GM21737 (cell line): Measurements from ENCODE around the gene SLFN11.
"Not testable (repeated sequence)": the region's sequence is repeated elsewhere in the genome, so short reads cannot be mapped to it uniquely, and the experiment has no call there.

Source experiments
- ATAC-seq: cut with Tn5 transposase; IDR thresholded peaks from one replicate; pipeline ENCODE4 v1.9.1; 2021; ENCODE audit warnings: mild to moderate bottlenecking, moderate library complexity; ENCODE audit not compliant: unreplicated experiment

SLFN11 gene

DNA sequence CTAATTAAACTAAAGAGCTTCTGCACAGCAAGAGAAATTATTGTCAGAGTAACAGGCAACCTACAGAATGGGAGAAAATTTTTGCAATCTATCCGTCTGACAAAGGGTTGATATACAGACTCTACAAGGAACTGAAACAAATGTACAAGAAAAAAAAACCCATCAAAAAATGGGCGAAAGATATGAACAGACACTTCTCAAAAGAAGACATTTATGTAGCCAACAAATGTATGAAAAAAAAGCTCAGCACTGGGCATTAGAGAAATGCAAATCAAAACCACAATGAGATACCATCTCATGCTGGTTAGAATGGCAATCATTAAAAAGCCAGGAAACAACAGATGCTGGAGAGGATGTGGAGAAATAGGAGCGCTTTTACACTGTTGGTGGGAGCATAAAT lies 64.1 kb downstream of the SLFN11 start:
- not testable (repeated sequence) for ATAC-seq
